ENCODE results near the gene LYG1.

DNA sequence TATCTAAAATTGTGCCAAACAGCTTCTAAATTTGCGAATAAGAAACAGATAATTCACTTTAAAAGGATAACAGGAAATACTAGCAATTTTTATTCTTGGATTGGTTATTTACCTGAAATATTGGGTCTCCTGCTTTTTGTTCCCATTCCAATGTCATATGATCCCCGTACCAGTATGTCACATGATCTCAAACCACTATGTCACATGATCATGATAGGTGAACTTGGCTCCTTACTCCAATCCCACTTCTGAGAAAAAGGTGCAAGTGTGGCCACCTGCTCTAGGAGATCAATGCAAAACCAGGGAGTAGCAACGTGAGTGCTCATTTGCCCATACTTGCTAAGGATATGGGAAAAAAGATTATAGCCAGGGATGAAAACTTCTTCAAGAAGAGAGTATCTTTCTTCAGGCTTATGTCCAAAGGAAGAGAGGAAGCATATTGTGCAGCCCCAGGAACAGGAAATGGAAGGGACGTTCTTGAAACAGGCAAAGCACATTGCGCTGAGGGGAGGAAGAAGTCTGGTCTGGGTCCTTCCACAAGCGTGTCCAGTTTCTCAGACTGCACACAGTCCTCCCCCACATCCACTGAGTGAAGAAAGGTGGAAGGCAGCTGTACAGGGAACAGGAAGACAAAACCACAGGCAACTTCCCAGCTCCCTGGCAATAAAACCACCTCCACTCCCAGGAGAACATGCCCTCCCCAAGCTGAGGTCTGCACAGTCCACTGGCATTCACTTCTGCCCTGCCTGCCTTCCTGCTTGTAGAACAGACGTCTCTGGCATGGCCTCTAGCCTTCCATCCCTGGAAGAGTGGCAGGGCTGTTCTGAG, 45.3 kb downstream of the LYG1 start, which contains the start of gene LYG2:
- TF ChIP-seq, protein P1, sequence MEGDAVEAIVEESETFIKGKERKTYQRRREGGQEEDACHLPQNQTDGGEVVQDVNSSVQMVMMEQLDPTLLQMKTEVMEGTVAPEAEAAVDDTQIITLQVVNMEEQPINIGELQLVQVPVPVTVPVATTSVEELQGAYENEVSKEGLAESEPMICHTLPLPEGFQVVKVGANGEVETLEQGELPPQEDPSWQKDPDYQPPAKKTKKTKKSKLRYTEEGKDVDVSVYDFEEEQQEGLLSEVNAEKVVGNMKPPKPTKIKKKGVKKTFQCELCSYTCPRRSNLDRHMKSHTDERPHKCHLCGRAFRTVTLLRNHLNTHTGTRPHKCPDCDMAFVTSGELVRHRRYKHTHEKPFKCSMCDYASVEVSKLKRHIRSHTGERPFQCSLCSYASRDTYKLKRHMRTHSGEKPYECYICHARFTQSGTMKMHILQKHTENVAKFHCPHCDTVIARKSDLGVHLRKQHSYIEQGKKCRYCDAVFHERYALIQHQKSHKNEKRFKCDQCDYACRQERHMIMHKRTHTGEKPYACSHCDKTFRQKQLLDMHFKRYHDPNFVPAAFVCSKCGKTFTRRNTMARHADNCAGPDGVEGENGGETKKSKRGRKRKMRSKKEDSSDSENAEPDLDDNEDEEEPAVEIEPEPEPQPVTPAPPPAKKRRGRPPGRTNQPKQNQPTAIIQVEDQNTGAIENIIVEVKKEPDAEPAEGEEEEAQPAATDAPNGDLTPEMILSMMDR (IDR thresholded peaks at IDR 0.05; ENCODE audit: insufficient read depth, low read length, poor library complexity, severe bottlenecking): no peak
- TF ChIP-seq EZH2phosphoT487 (conservative IDR thresholded peaks at IDR 0.05; ENCODE audit: low read length): no peak

Measured in SU-DHL-6 (cell line).